SJCRH30 (cell line): Measurements from ENCODE around the gene NPTX1. TPM values are rescaled to one million over a fixed set of nuclear protein-coding genes. Genes with fewer than 3 reads are reported as not detected.

ENCODE experiments used
- DNase-seq, 2 experiments: peaks; one replicate each; pipeline ENCODE4 v3.0.0-alpha.2; 2015 to 2020
- H3K27ac ChIP-seq: fragments of 250-450 bp; sonication (Bioruptor Pico); 2 replicates; pipeline ENCODE4 v1.5.1; 2020; ENCODE audit warnings: mild to moderate bottlenecking, moderate library complexity
- H3K27me3 ChIP-seq: fragments of 250-450 bp; sonication (Bioruptor Pico); 2 replicates; pipeline ENCODE4 v1.5.1; 2020; ENCODE audit warnings: mild to moderate bottlenecking, moderate library complexity
- H3K36me3 ChIP-seq: fragments of 250-450 bp; sonication (Bioruptor Pico); 2 replicates; pipeline ENCODE4 v1.5.1; 2020; ENCODE audit warnings: mild to moderate bottlenecking, moderate library complexity
- H3K4me1 ChIP-seq: fragments of 250-450 bp; sonication (Bioruptor Pico); 2 replicates; pipeline ENCODE4 v1.5.1; 2020; ENCODE audit warnings: mild to moderate bottlenecking, moderate library complexity
- H3K4me3 ChIP-seq: fragments of 250-450 bp; sonication (Bioruptor Pico); 2 replicates; pipeline ENCODE4 v1.5.1; 2020; ENCODE audit warnings: mild to moderate bottlenecking, moderate library complexity
- H3K9me3 ChIP-seq: fragments of 250-450 bp; sonication (Bioruptor Pico); replicated peaks from 2 replicates; pipeline ENCODE4 v1.5.1; 2020; ENCODE audit warnings: mild to moderate bottlenecking, moderate library complexity
- total RNA-seq: library from RNA; depleted of rRNA; stranded (reverse); fragments of >200 nt; shearing (Covaris generic); gene quantifications from 2 replicates; pipeline ENCODE4 v1.2.3, GENCODE V29; 2014

Gene NPTX1
- total RNA-seq, 1 experiment from 2014 or later: not detected

DNA sequence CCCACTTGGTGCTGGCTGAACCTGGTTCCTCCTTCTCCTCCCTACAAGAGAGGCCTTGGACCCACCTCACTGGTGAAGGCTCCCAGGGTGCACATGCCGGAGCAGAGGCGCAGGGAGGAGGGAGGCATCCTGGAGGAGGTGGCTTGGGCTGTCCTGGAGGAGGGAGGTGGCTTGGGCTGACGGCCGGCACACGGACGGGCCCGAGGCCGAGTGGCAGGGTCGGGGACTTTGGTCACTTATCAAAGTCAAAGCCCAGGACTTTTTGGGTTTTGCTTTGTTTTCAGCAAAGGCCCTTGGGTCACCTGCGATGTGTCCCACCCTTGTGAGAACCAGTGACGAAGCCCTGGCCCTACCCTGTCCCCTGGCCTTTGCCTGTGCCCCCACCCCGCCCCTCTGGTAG is 32.9 kb downstream of the NPTX1 start:
- no peak overlapping the region for H3K27ac ChIP-seq
- DNase-seq: no peak
- no peaks in the 10 kb centered on the region for H3K4me1 ChIP-seq
- no peaks in the 10 kb centered on the region for H3K36me3 ChIP-seq
- H3K9me3 ChIP-seq: no peaks in the 10 kb centered on the region
- H3K4me3 ChIP-seq: no peak overlapping the region
- H3K27me3 ChIP-seq: peaks cover 19% of the 10 kb centered on the region

DNA sequence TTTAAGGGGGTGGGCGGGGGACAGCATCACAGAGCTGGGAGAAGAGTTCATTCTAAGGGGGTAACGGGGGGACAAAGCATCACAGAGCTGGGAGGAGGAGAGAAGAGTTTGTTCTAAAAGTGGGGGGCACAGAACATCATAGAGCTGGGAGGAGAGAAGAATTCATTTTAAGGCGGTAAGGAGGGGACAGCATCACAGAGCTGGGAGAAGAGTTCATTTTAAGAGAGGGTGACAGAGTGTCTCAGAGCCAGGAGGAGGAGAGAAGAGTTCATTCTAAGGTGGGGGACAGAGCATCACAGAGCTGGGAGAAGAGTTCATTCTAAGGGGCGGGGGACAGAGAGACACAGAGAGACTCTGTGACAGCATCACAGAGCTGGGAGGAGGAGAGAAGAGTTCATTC is 33.6 kb downstream of the NPTX1 start:
- H3K36me3 ChIP-seq: no peaks in the 10 kb centered on the region
- H3K4me1 ChIP-seq: no peaks in the 10 kb centered on the region
- no peak overlapping the region for H3K27ac ChIP-seq
- H3K27me3 ChIP-seq: peaks cover 14% of the 10 kb centered on the region
- DNase-seq: no peak
- no peaks in the 10 kb centered on the region for H3K9me3 ChIP-seq
- H3K4me3 ChIP-seq: no peak overlapping the region

DNA sequence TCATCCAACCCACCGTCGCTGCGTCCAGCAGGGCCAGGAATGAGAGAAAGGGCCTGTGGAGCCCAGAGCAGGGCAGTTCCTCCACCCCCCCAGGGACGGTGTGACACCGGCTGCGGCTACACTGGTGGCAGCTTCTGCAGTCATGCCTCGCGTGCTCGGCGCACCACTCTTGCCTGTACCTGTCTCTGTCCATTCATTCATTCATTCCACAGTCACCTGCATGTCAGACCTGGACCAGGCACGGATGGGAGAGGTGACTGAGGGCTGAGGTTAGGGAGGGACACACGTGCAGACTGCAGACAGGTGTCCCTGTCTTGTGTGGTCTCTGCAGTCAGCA is 34.1 kb downstream of the NPTX1 start:
- H3K27me3 ChIP-seq: peaks cover 14% of the 10 kb centered on the region
- no peak for DNase-seq
- H3K4me1 ChIP-seq: no peaks in the 10 kb centered on the region

GRCh38 chr17:80441598-80442322 is 34.6 kb downstream of the NPTX1 start:
- Histone ChIP-seq H3K9me3 (no peaks in the 10 kb centered on the region), H3K27me3 (peaks cover 14% of the 10 kb centered on the region), H3K4me3 (no peak overlapping the region), H3K36me3 (no peaks in the 10 kb centered on the region), H3K27ac (no peak overlapping the region), H3K4me1 (no peaks in the 10 kb centered on the region)
- DNase-seq: no peak

More for the DNA sequence above, 34.1 kb downstream of the NPTX1 start:
- Histone ChIP-seq H3K27ac (no peak overlapping the region), H3K4me3 (no peak overlapping the region), H3K36me3 (no peaks in the 10 kb centered on the region), H3K9me3 (no peaks in the 10 kb centered on the region)

GRCh38 chr17:80441133-80441578 is 35.3 kb downstream of the NPTX1 start:
- H3K27ac ChIP-seq: no peak overlapping the region
- peaks cover 14% of the 10 kb centered on the region for H3K27me3 ChIP-seq
- 0 out of 2 replicates have a peak, but pooled peaks cover 4% of the 10 kb centered on the region for H3K9me3 ChIP-seq
- DNase-seq: peak; percentile 89 to 92
- H3K36me3 ChIP-seq: no peaks in the 10 kb centered on the region
- no peaks in the 10 kb centered on the region for H3K4me1 ChIP-seq
- H3K4me3 ChIP-seq: no peak overlapping the region

DNA sequence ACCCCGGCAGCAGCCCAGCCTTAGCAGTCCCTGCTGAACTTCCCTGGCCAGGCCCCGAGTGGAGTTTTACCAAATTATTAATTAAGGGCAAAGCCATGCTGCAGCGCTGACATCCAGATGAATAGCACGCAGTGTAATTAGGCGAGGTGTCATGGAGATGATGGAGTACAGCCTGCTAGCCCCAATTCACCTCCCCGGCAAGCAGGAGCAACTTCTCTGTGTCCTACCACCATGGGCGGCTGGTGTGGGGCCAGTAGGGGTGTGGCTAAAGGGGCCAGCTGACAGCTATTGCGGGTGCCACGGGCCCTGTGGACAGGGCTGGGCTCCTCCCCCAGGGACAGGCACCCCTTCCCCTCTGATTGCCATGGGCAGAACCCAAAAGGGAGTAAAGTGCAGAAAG is 36.9 kb downstream of the NPTX1 start:
- no peak overlapping the region for H3K4me3 ChIP-seq
- DNase-seq: no peak
- H3K27me3 ChIP-seq: peaks cover 9% of the 10 kb centered on the region; the same call in 1 of the 2 replicates
- no peaks in the 10 kb centered on the region for H3K4me1 ChIP-seq
- no peak overlapping the region for H3K27ac ChIP-seq
- no peaks in the 10 kb centered on the region for H3K36me3 ChIP-seq
- 0 out of 2 replicates have a peak, but pooled peaks cover 4% of the 10 kb centered on the region for H3K9me3 ChIP-seq

GRCh38 chr17:80438806-80439205 is 37.6 kb downstream of the NPTX1 start:
- Histone ChIP-seq H3K4me1 (no peaks in the 10 kb centered on the region), H3K36me3 (no peaks in the 10 kb centered on the region), H3K4me3 (no peak overlapping the region), H3K27me3 (peaks cover 9% of the 10 kb centered on the region; the same call in 1 of the 2 replicates), H3K9me3 (0 out of 2 replicates have a peak, but pooled peaks cover 4% of the 10 kb centered on the region), H3K27ac (no peak overlapping the region)
- no peak for DNase-seq

DNA sequence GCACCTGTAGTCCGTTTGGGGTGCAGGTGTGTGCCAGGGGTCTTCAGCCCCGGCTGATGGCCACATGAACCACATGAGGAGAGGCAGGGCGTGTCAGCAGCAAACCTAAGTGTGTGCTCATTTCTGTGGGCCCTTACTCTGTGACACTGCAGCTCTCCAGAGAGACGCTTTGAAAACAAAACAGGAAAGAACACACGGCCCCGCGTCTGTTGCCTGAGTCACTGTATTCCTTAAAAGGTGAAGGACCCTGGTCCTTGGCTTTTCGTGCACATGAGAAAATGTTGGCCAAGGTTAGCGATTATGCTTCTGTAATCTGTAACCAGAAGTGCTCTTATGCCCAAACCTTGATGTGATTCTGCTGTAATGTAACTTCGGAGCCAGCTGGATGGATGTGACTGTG is 38.9 kb downstream of the NPTX1 start:
- Histone ChIP-seq H3K9me3 (0 out of 2 replicates have a peak, but pooled peaks cover 4% of the 10 kb centered on the region), H3K27me3 (peaks cover 9% of the 10 kb centered on the region; the same call in 1 of the 2 replicates), H3K27ac (no peak overlapping the region), H3K36me3 (no peaks in the 10 kb centered on the region), H3K4me1 (no peaks in the 10 kb centered on the region), H3K4me3 (no peak overlapping the region)
- DNase-seq: no peak

DNA sequence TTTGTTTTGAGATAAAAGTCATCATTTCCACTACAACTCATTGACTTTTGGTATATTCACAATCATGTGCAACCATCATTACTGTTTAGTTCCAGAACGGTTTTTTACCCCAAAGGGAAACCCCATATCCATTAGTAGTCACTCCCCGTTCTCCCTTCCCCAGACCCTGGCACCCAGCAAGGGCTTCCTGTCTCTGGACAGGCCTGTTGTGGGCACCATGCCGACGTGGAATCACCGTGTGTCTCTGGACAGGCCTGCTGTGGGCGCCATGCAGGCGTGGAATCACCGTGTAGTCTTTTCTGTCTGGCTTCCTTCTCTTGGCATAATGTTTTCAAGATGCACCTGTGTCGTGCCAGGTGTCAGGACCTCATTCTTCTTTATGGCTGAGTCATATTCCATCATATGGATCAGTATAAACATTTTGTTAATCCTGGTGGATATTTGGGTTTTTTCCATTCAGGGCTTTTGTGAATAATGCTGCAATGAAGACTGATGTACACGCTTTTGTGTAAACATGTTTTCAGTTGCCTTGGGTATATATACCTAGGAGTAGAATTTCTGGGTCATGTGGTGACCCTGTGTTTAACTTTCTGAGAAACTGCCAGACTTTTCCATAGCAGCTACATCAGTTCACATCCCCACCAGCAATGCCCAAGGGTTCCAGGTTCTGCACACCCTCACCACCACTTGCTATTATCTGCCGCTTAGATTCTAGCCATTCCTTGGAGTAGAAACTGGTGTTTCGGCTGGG is 42.3 kb downstream of the NPTX1 start:
- no peaks in the 10 kb centered on the region for H3K36me3 ChIP-seq
- 0 out of 2 replicates have a peak, but pooled peaks cover 4% of the 10 kb centered on the region for H3K9me3 ChIP-seq
- H3K4me3 ChIP-seq: no peak overlapping the region
- DNase-seq: no peak
- no peaks in the 10 kb centered on the region for H3K4me1 ChIP-seq
- no peak overlapping the region for H3K27ac ChIP-seq
- peaks cover 9% of the 10 kb centered on the region; the same call in 1 of the 2 replicates for H3K27me3 ChIP-seq

- no peak overlapping the region for H3K4me3 ChIP-seq
- H3K27ac ChIP-seq: no peak overlapping the region
- H3K27me3 ChIP-seq: peaks cover 3% of the 10 kb centered on the region; the same call in 1 of the 2 replicates
- no peaks in the 10 kb centered on the region for H3K4me1 ChIP-seq
- H3K9me3 ChIP-seq: 0 out of 2 replicates have a peak, but pooled peaks cover 4% of the 10 kb centered on the region
- H3K36me3 ChIP-seq: no peaks in the 10 kb centered on the region
- DNase-seq: no peak
Measured at GRCh38 chr17:80432961-80433550, 43.4 kb downstream of the NPTX1 start.

- no peak for DNase-seq
- H3K27me3 ChIP-seq: peaks cover 3% of the 10 kb centered on the region; the same call in 1 of the 2 replicates
- H3K27ac ChIP-seq: no peak overlapping the region
- H3K36me3 ChIP-seq: no peaks in the 10 kb centered on the region
- no peak overlapping the region for H3K4me3 ChIP-seq
- H3K9me3 ChIP-seq: 0 out of 2 replicates have a peak, but pooled peaks cover 4% of the 10 kb centered on the region
- H3K4me1 ChIP-seq: no peaks in the 10 kb centered on the region
Measured at GRCh38 chr17:80432350-80432955, 44.0 kb downstream of the NPTX1 start.

- Histone ChIP-seq H3K4me3 (no peak overlapping the region), H3K36me3 (no peaks in the 10 kb centered on the region), H3K4me1 (no peaks in the 10 kb centered on the region), H3K27ac (no peak overlapping the region), H3K27me3 (peaks cover 5% of the 10 kb centered on the region; the same call in 1 of the 2 replicates), H3K9me3 (0 out of 2 replicates have a peak, but pooled peaks cover 3% of the 10 kb centered on the region)
- DNase-seq: no peak
Measured at GRCh38 chr17:80431246-80432195, 44.9 kb downstream of the NPTX1 start.

DNA sequence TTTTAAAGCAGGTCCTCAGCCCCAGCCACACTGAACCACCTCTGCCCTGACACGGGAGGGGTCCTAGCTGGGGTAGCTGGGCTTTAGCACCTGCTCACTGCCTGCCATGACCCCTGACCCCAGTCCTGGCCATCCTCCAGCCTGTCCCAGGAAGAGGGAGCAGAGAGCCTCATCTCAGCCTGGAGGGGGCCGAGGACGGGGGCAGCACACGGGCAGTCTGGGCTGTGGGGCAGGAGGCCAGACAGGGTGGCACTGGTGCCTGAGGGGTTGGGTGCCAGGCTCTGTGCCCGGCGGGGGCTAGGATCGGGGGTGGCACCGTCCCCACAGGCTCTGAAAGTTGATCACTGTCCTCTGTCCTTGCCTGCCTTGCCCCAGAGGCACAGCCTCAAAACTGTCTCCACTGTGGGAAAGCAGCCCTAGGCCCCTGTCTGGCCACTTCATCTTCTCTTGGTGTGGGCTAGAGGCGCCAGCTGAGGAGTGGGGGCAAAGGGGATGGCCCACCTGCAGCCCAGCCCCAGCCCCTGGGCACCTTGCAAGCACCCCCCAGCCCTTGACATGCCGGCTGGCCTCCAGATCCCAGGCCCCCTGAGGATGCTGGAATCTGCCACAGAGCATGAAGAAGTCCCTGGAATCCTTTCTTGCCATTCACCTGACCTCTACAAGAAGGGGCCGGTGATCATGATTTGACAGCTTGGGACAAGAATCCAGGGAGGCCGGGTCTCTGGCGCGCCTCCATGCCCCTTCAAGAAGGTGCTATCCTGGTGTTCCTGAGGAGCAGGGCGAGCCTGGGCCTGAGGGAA is 45.8 kb downstream of the NPTX1 start:
- Histone ChIP-seq H3K4me3 (no peak overlapping the region), H3K27me3 (peaks cover 3% of the 10 kb centered on the region; the same call in 1 of the 2 replicates), H3K36me3 (no peaks in the 10 kb centered on the region), H3K4me1 (no peaks in the 10 kb centered on the region), H3K9me3 (no peaks in the 10 kb centered on the region), H3K27ac (no peak overlapping the region)
- no peak for DNase-seq
